HPDE6-E6E7 (cell line): Measurements from ENCODE around the gene CARD6.
"Not testable (repeated sequence)": the region's sequence is repeated elsewhere in the genome, so short reads cannot be mapped to it uniquely, and the experiment has no call there.

Experiments
- DNase-seq: peaks from one replicate; pipeline ENCODE4 v3.0.0; 2011; ENCODE audit warnings: missing footprints; ENCODE audit errors: extremely low spot score

The CARD6 gene

GRCh38 chr5:40873286-40873880 is 32.2 kb downstream of the CARD6 start:
- DNase-seq, result no peak

GRCh38 chr5:40875958-40876357 is 34.8 kb downstream of the CARD6 start:
- no peak for DNase-seq

GRCh38 chr5:40877371-40877988 is 36.3 kb downstream of the CARD6 start:
- DNase-seq, result no peak

GRCh38 chr5:40879163-40879942 is 38.2 kb downstream of the CARD6 start:
- DNase-seq, result no peak

GRCh38 chr5:40882291-40882690 is 41.1 kb downstream of the CARD6 start:
- DNase-seq, result no peak

GRCh38 chr5:40883051-40883450 is 41.9 kb downstream of the CARD6 start:
- not testable (repeated sequence) for DNase-seq

GRCh38 chr5:40895440-40896425 is 54.6 kb downstream of the CARD6 start:
- DNase-seq, result not testable (repeated sequence)

- peak; percentile 62 for DNase-seq
These were observed 63.2 kb downstream of the CARD6 start for GRCh38 chr5:40904205-40904993.

- DNase-seq, result no peak
These were observed 63.8 kb downstream of the CARD6 start for GRCh38 chr5:40904994-40905306.

- DNase-seq, result peak; percentile 21
These were observed 65.2 kb downstream of the CARD6 start for GRCh38 chr5:40906351-40906751.

- DNase-seq, result no peak
These were observed 68.1 kb downstream of the CARD6 start, which contains the start of gene C7 for GRCh38 chr5:40909264-40909663. Gene C7 (plus strand): TSS chr5:40909497. CDS start chr5:40909611, 114 bp downstream.

GRCh38 chr5:40909723-40910122 is 68.6 kb downstream of the CARD6 start:
- DNase-seq, result no peak
